GM19099 (cell line): Measurements from ENCODE around the gene GATAD2B.
A peak's percentile ranks its signal among the peaks of the same experiment; 100 is the strongest.

Source experiments
- POLR2A ChIP-seq: IDR thresholded peaks from 3 replicates; pipeline ENCODE4 v1.6.1; 2011; ENCODE audit warnings: low read depth; ENCODE audit not compliant: insufficient read length; ENCODE audit errors: extremely low read depth

The GATAD2B gene

GRCh38 chr1:153792631-153793041, 130.1 kb downstream of the GATAD2B start:
- TF ChIP-seq POLR2A = no peak

DNA sequence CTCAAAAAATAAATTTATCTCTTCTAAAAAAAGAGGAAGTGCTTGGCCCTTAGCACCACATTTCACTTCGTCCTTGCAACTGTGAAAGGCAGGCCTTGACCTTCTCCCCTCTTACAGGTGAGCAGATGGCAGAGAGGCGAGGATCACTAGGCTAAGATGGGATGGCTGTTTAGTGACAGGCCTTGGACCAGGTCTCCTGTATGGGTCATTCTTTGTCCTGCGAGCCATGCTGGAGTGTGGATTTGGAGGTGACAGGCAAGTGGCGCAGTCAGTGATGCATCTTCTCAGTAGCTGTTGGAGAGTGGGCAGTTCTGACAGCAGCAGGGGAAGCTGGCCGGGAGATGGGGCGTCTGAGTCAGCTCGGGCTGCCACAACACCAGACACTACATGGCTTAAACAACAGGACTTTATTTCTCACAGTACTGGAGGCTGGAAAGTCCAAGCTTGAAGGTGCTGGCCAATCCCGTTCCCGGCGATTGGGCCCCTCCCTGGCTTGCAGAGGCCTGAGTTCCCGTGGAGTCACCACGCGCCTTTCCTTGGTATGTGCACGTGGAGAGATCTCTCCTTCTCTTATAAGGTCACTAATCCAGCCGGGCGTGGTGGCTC, 131.0 kb downstream of the GATAD2B start:
- no peak for TF ChIP-seq POLR2A

- TF ChIP-seq POLR2A = peak; percentile 28
These were observed 131.7 kb downstream of the GATAD2B start for GRCh38 chr1:153790966-153791647.

DNA sequence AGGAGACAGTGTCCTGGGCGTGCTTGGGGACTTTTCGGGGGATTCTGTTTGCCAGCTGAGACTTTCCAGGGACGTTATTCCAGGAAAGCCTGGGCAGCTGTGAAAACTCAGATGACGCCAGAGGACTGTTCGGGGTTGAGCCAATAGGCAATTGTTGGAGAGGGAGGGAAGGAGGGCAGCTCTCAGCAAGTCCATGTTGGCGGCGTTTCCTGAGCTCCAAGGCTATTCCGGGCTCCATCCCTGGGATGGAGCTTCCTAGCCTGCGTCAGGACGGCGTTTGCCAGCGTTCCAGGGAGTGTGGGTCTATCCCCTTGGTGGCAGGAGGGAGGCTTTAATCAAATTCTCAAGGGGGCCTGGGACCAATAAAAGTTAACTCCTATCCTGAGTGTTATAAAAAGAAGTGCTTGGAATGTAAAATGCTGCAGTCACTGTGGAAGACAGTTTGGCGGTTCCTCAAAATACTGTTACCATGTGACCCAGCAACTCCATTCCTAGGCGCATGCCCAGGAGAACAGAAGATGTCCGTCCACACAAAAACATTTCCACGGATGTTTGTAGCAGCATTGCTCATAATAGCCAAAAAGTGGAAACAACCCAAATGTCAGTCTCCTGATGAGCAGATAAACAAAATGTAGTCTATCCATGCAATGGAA, 132.3 kb downstream of the GATAD2B start:
- no peak for TF ChIP-seq POLR2A

- no peak for TF ChIP-seq POLR2A
These were observed 133.2 kb downstream of the GATAD2B start for GRCh38 chr1:153789478-153790034.

DNA sequence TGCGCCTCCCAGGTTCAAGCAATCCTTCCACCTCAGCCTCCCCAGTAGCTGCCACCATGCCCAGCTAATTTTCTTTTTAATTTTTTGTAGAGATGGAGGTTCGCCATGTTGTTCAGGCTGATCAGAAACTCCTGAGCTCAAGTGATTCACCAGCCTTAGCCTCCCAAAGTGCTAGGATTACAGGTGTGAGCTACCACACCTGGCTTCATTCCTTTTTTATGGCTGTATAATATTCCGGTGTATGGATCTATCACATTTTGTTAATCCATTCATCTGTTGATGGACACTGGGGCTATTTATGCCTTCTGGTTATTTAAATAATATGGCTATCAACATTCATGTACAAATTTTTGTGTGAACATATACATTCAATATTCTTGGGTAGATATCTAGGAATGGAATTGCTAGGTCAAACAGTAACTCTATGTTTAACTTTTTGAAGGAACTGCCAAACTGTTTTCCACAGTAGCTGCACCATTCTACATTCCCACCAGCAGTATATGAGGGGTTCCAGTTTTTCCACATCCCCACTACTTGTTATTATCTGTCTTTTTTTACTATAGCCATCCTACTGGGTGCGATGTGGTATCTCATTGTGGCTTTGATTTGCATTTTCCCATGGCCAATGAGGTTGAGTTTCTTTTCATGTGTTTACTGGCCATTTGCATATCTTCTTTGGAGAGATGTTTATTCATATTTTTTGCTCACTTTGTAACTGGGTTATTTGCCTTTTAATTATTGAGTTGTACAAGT, 136.6 kb downstream of the GATAD2B start:
- TF ChIP-seq POLR2A = no peak

GRCh38 chr1:153783233-153784190, 139.3 kb downstream of the GATAD2B start:
- peak; percentile 96 for TF ChIP-seq POLR2A

DNA sequence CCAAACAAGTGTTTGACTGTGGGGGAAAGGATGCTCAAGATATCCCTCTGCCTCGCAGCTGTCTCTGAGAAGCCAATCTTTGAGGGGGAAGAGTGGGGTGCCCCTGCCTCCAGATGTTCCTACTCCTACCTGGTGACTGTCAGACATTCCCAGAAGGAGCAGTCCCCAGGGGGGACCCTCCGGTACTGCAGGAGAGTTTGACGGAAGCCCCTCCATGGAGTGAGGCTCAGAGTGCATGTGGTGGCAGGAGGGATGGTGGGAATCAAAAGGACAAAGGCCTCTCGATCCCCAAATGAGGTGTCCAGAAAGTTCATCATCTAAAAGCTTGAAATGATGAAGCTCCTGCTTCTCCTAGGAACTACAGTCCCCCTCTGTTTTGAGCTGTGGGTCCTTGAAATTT, 142.2 kb downstream of the GATAD2B start:
- TF ChIP-seq POLR2A = no peak

GRCh38 chr1:153779781-153780541, 142.8 kb downstream of the GATAD2B start:
- TF ChIP-seq POLR2A = no peak

- TF ChIP-seq POLR2A = no peak
These were observed 143.8 kb downstream of the GATAD2B start for GRCh38 chr1:153778824-153779519.

DNA sequence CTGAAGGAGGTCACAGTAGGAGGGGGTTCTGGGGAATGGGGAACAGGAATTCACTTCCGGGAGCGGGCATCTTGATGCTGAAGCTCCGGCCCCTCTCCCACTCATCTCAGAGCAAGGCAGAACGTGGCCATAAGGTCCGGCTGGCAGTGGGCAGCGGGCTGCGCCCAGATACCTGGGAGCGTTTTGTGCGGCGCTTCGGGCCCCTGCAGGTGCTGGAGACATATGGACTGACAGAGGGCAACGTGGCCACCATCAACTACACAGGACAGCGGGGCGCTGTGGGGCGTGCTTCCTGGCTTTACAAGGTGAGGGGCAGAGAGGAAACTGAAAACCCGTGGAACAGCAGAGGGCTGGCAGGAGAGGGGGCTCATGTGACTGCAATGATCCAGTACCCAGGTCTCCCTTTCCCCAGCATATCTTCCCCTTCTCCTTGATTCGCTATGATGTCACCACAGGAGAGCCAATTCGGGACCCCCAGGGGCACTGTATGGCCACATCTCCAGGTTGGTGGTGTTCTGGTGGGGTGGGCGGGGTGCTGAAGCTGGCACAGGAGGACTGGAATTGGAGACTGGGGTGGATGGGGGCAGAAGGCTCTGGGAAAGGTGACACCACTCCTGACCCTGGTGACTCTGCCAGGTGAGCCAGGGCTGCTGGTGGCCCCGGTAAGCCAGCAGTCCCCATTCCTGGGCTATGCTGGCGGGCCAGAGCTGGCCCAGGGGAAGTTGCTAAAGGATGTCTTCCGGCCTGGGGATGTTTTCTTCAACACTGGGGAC, 144.5 kb downstream of the GATAD2B start:
- no peak for TF ChIP-seq POLR2A

GRCh38 chr1:153777648-153778047, 145.1 kb downstream of the GATAD2B start:
- TF ChIP-seq POLR2A = no peak
